ENCODE results near the gene TMEM132D.

TMEM132D gene

DNA sequence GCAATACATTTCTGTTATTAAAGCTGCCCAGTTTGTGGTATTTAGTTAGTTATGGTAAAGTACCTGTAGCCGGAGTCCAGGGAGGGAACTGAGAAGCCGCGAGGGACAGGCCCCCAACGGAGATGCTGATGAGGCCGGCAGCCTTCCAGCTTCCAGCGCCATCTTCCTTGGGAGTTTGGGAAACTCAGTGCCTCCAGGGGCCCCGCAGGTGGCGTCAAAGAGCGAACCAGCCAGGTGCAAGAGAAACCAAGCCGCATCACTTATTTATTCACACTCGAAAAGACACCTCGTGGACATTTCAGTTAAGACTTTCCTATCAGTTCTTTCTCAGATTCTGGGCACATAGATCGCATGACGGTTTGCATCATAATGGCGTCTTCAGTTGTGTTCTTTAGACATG lies 833.9 kb downstream of the TMEM132D start:
- H3K4me3 ChIP-seq (ENCODE audit: control insufficient read depth, low read depth, low read length), result no peak overlapping the region
- TF ChIP-seq, protein P1, sequence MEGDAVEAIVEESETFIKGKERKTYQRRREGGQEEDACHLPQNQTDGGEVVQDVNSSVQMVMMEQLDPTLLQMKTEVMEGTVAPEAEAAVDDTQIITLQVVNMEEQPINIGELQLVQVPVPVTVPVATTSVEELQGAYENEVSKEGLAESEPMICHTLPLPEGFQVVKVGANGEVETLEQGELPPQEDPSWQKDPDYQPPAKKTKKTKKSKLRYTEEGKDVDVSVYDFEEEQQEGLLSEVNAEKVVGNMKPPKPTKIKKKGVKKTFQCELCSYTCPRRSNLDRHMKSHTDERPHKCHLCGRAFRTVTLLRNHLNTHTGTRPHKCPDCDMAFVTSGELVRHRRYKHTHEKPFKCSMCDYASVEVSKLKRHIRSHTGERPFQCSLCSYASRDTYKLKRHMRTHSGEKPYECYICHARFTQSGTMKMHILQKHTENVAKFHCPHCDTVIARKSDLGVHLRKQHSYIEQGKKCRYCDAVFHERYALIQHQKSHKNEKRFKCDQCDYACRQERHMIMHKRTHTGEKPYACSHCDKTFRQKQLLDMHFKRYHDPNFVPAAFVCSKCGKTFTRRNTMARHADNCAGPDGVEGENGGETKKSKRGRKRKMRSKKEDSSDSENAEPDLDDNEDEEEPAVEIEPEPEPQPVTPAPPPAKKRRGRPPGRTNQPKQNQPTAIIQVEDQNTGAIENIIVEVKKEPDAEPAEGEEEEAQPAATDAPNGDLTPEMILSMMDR (conservative IDR thresholded peaks at IDR 0.05; ENCODE audit: control insufficient read depth, insufficient read depth, low read depth, low read length), result no peak
- DNase-seq (ENCODE audit: low read depth), result no peak

DNA sequence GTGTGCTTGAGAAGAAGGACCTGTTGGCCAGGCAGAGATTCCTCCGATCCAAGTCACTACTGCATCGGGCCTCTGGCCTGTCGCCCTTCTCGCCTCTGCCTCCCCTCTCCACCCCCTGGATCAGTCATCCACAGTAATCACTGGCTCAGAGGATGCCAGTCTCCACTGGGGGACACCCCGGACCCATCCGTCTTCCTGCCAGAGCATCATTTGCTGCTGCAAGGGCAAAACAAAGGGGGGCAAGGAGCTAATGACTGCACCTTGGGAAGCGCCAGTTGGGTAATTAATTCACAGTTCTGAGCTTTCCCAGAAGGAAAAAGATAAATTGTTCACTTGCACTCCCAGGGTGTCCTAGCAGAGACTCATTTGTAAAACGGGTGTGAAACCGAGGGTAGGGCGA lies 835.1 kb downstream of the TMEM132D start:
- no peak overlapping the region for H3K4me3 ChIP-seq (ENCODE audit: control insufficient read depth, low read depth, low read length)
- TF ChIP-seq, protein P1 (conservative IDR thresholded peaks at IDR 0.05; ENCODE audit: control insufficient read depth, insufficient read depth, low read depth, low read length), result no peak
- DNase-seq (ENCODE audit: low read depth), result no peak

DNA sequence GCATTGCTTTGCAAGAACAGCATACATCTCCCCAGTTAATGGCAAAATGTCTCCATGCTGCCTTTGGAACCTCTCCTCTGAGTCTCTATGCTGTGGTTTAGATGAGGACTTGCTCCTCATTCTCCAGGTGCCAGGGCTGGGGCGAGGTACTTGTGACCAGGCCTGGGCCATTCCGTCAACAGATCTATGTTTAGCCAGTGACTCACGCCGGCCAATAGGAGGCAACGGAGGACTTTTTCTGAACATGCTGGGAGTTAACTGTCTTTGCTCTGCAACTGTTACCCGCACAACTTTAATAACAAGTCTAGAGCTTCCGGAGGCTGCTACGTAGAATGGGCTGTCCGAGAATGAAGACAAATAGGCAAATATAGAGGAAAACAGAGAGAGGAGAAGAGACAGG lies 836.3 kb downstream of the TMEM132D start:
- TF ChIP-seq, protein P1 (conservative IDR thresholded peaks at IDR 0.05; ENCODE audit: control insufficient read depth, insufficient read depth, low read depth, low read length), result no peak
- no peak overlapping the region for H3K4me3 ChIP-seq (ENCODE audit: control insufficient read depth, low read depth, low read length)
- DNase-seq (ENCODE audit: low read depth), result no peak

DNA sequence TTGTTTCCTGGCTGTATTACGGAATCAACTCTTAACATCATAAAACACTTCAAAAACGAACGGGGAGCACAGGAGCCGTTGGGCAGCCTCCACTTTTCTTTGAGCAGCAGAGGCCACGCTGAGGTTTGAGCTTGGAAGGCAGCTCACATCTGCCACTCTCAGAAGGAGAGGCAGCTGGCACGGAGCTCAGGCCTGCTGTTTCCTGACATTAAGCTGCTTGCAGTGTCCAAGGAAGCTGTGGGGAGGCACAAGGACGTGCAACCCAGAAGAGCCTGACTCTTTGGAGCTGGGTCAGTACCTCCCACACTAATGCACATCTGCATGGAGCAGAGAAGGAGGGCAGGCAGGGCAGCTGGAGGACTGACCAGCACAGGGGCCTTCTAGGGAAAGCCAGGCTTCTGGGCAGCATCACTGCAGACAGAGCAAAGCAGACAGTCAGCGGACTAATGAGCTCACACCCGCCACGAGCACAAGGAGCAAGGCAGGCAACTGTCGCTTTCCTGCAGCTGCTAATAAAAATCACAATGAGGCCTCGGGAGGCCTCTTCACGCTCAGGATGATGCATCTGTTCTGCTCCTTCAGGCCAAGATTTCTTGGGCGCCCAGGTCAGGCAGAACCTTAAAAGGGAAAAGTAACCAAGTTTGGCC lies 839.5 kb downstream of the TMEM132D start:
- H3K4me3 ChIP-seq (ENCODE audit: control insufficient read depth, low read depth, low read length), result no peak overlapping the region
- no peak for DNase-seq (ENCODE audit: low read depth)
- TF ChIP-seq, protein P1 (conservative IDR thresholded peaks at IDR 0.05; ENCODE audit: control insufficient read depth, insufficient read depth, low read depth, low read length), result no peak

DNA sequence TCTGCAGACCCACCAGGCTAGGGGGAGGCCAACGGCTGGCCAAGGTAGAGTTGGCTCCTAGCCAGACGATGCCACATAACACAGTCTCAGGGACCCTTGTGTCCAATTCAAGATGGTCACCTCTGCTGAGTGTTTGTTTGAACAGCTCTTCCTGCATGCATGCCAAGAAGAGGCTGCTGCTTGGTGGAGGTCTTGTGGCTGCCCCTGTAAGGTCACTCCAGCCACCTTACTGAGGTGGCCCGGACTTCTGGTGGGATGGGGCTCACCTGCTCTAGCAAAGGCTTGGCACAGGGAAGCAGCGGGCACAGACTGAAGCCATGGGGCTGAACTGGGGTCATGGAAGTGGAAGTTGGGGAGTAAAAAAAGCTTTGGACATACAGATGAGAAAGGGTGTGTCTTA lies 840.2 kb downstream of the TMEM132D start:
- TF ChIP-seq, protein P1 (conservative IDR thresholded peaks at IDR 0.05; ENCODE audit: control insufficient read depth, insufficient read depth, low read depth, low read length), result no peak
- H3K4me3 ChIP-seq (ENCODE audit: control insufficient read depth, low read depth, low read length), result no peak overlapping the region
- no peak for DNase-seq (ENCODE audit: low read depth)

DNA sequence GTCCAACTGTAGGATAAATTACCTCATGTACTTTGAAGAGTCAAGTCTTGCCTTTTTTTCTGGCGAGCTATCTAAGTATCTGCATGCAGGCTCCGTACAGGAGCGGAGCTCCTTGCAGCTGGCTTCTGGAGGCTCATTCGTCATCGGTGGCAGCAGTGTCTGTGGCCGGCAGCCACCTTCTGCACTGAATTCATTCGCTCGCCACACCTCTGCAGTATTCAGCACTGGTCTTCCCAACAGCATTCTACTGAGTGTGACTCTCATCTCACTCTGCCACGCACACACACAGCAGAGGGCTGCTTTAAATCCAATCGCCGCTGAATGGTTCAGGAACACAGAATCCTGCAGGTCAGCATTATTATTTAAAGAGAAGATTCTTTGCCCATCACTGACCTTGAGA lies 850.6 kb downstream of the TMEM132D start:
- no peak overlapping the region for H3K4me3 ChIP-seq (ENCODE audit: control insufficient read depth, low read depth, low read length)
- no peak for DNase-seq (ENCODE audit: low read depth)
- TF ChIP-seq, protein P1 (conservative IDR thresholded peaks at IDR 0.05; ENCODE audit: control insufficient read depth, insufficient read depth, low read depth, low read length), result no peak

DNA sequence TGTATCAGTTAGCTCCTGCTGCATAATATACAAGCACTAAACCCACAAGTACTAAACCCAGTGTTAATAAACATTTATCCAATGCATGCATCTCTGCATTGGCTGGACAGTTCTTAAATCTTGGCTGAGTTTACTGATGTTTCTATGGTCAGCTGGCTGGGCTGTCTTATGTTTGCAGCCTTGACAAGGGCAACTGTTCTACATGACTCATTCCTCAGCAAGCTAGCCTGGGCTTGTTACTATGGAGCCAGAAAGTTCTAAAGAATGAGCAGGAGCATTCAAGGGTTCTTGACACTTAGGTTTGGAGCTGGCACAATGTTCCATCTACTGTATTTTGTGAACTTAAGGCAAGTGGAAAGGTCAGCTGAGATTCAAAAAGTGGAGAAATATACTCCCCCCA lies 851.5 kb downstream of the TMEM132D start:
- TF ChIP-seq, protein P1 (conservative IDR thresholded peaks at IDR 0.05; ENCODE audit: control insufficient read depth, insufficient read depth, low read depth, low read length), result no peak
- no peak for DNase-seq (ENCODE audit: low read depth)
- H3K4me3 ChIP-seq (ENCODE audit: control insufficient read depth, low read depth, low read length), result no peak overlapping the region

Data from fibroblast of mammary gland (primary cell).